Measurements from ENCODE around the gene GLYR1. TPM values are rescaled to one million over a fixed set of nuclear protein-coding genes. Genes with fewer than 3 reads are reported as not detected.

Gene GLYR1
- total RNA-seq, 4 donors from 2014 or later = 81.8 to 111 (median 98.8) TPM

DNA sequence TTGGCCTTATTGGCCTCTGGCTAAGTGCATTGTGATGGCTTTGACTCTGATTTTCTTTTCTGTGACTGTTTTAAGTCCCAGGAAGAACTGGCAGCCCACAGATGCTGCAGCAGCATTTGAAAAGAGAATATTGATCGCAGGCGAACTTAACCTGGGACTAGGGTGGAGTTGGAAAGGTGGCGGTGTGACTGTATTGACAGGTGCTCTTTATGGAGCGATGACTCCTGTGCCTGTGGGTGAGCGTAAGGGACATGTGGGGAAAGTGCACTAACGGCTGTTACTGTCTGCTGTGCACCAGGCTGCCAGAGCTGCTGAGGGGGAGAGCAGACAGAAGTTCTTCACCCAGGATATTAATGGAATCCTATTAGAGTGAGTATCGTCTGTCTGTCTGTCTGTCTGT is 21.4 kb upstream of the GLYR1 start:
- WGBS = 88% methylated on average over 7 of the region's 7 CpGs
- H3K4me1 ChIP-seq = peaks cover 3 to 17% (median 7%) of the 10 kb centered on the region in 4 donors

DNA sequence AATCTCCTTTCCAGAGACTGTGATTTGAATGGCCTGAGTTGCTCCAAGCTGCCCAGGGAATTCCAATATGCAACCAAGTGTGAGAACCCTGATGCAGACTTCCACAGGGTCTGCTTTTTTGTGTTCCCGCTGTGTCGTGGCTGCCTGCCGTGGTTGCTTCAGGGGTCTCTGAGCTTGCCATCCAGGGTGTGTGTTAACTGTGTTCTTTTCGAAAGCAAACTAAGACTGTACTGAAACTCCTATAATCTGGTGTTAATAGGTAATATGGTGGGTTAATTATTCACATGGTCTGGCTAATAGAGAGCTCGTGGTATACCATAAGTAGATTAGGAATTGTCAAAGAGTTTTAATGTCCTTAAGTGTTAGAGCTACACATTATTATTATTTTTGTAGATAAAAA is 20.9 kb upstream of the GLYR1 start:
- TF ChIP-seq, protein P1, sequence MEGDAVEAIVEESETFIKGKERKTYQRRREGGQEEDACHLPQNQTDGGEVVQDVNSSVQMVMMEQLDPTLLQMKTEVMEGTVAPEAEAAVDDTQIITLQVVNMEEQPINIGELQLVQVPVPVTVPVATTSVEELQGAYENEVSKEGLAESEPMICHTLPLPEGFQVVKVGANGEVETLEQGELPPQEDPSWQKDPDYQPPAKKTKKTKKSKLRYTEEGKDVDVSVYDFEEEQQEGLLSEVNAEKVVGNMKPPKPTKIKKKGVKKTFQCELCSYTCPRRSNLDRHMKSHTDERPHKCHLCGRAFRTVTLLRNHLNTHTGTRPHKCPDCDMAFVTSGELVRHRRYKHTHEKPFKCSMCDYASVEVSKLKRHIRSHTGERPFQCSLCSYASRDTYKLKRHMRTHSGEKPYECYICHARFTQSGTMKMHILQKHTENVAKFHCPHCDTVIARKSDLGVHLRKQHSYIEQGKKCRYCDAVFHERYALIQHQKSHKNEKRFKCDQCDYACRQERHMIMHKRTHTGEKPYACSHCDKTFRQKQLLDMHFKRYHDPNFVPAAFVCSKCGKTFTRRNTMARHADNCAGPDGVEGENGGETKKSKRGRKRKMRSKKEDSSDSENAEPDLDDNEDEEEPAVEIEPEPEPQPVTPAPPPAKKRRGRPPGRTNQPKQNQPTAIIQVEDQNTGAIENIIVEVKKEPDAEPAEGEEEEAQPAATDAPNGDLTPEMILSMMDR (IDR thresholded peaks at IDR 0.05) = no peak
- TF ChIP-seq POLR2AphosphoS5 (IDR thresholded peaks at IDR 0.05) (no peak), EP300 (IDR thresholded peaks at IDR 0.05) (no peak), POLR2A (IDR thresholded peaks at IDR 0.05; ENCODE audit: low read depth) (no peak)
- Histone ChIP-seq H3K4me3 (no peak overlapping the region), H3K4me1 (peaks cover 7 to 21% (median 12%) of the 10 kb centered on the region in 4 donors), H3K9me3 (no peaks in the 10 kb centered on the region), H3K27me3 (no peaks in the 10 kb centered on the region), H3K27ac (replicated peaks in 1 of 4) (no peak overlapping the region), H3K36me3 (peaks cover 36 to 61% (median 52%) of the 10 kb centered on the region in 4 donors)
- intact Hi-C loops (cut with DNase I) = no loop called here
- WGBS = 93% methylated on average over 5 of the region's 5 CpGs
- no peak for DNase-seq (ENCODE audit: extremely low spot score)

More for the DNA sequence above, 21.4 kb upstream of the GLYR1 start:
- Histone ChIP-seq H3K27me3 (no peaks in the 10 kb centered on the region), H3K27ac (replicated peaks in 1 of 4) (no peak overlapping the region), H3K9me3 (no peaks in the 10 kb centered on the region), H3K4me3 (no peak overlapping the region), H3K36me3 (peaks cover 39 to 64% (median 55%) of the 10 kb centered on the region in 4 donors)
- intact Hi-C loops (cut with DNase I) = no loop called here
- TF ChIP-seq POLR2AphosphoS5 (IDR thresholded peaks at IDR 0.05) (no peak), EP300 (IDR thresholded peaks at IDR 0.05) (no peak), POLR2A (IDR thresholded peaks at IDR 0.05; ENCODE audit: low read depth) (no peak)
- TF ChIP-seq, protein P1 (IDR thresholded peaks at IDR 0.05) = no peak
- no peak for DNase-seq (ENCODE audit: extremely low spot score)

DNA sequence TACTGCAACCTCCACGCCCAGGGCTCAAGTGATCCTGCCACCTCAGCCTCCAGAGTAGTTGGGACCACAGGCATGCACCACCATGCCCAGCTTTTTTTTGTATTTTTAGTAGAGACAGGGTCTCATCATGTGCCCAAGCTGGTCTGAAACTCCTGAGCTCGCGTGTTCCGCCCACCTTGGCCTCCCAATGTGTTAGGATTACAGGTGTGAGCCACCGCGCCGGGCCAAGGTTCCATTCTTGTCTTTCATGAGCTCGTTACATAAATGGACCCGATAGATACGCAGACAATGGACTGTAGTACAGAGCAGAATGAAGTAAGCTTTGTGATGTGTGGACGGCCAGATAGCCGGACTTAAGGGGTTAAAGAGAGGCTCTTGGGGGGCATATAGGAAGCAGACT is 19.5 kb upstream of the GLYR1 start:
- H3K4me1 ChIP-seq = peaks cover 7 to 21% (median 16%) of the 10 kb centered on the region in 4 donors
- intact Hi-C loops (cut with DNase I) = no loop called here
- 95% methylated on average over 12 of the region's 12 CpGs for WGBS
- H3K36me3 ChIP-seq = peaks cover 22 to 61% (median 46%) of the 10 kb centered on the region in 4 donors
- H3K27me3 ChIP-seq = no peaks in the 10 kb centered on the region
- DNase-seq (ENCODE audit: extremely low spot score) = no peak
- TF ChIP-seq POLR2AphosphoS5 (IDR thresholded peaks at IDR 0.05) (no peak), POLR2A (IDR thresholded peaks at IDR 0.05; ENCODE audit: low read depth) (no peak), EP300 (IDR thresholded peaks at IDR 0.05) (no peak)
- TF ChIP-seq, protein P1 (IDR thresholded peaks at IDR 0.05) = no peak
- no peak overlapping the region for H3K4me3 ChIP-seq
- H3K9me3 ChIP-seq = no peaks in the 10 kb centered on the region
- no peak overlapping the region for H3K27ac ChIP-seq (replicated peaks in 1 of 4)

DNA sequence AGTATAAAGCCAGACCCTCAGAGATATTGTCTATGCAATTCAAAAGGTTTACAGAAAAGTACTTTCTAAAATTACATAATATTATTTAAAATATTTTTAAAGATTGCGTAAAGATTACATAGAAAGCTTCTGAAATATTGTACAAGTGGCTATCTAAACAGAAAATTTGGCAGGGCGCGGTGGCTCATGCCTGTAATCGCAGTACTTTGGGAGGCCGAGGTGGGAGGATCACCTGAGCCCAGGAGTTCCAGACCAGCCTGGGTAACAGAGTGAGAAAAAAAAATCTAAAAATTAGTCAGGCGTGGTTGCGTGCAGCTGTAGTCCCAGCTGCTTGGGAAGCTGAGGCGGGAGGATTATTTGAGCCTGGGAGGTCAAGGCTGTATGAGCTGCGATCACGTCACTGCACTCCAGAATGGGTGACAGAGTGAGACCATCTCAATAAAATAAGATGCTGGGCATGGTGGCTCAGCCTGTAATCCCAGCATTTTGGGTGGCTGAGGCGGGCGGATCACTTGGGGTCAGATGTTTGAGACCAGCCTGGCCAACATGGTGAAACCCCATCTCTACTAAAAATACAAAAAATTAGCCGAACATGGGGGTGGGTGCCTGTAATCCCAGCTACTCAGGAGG is 18.3 kb upstream of the GLYR1 start:
- H3K27me3 ChIP-seq = no peaks in the 10 kb centered on the region
- peaks cover 22 to 61% (median 46%) of the 10 kb centered on the region in 4 donors for H3K36me3 ChIP-seq
- no peak for DNase-seq (ENCODE audit: extremely low spot score)
- no peak overlapping the region for H3K27ac ChIP-seq (replicated peaks in 1 of 4)
- no peak overlapping the region for H3K4me3 ChIP-seq
- WGBS = 98% methylated on average over 13 of the region's 13 CpGs
- no peaks in the 10 kb centered on the region for H3K9me3 ChIP-seq
- H3K4me1 ChIP-seq = peaks cover 7 to 24% (median 16%) of the 10 kb centered on the region in 4 donors
- TF ChIP-seq POLR2A (IDR thresholded peaks at IDR 0.05; ENCODE audit: low read depth) = no peak
- TF ChIP-seq POLR2AphosphoS5 (IDR thresholded peaks at IDR 0.05) = no peak
- no peak for TF ChIP-seq EP300 (IDR thresholded peaks at IDR 0.05)
- TF ChIP-seq, protein P1 (IDR thresholded peaks at IDR 0.05) = no peak
- intact Hi-C loops (cut with DNase I) = no loop called here

Data from esophagus muscularis mucosa (tissue), 4 donors.